H1 (cell line): ENCODE results near the gene OCSTAMP. TPM values are rescaled to one million over a fixed set of nuclear protein-coding genes. Genes with fewer than 3 reads are reported as not detected.

ENCODE experiments used
- CTCF ChIA-PET: fragments of 300-600 bp; sonication (Branson Sonifier 250); formaldehyde crosslinking; loops from one replicate; lab custom pipeline; 2021; ENCODE audit not compliant: partially characterized antibody; lab: Charles Lee
- POLR2A ChIA-PET: fragments of 300-600 bp; sonication (Branson Sonifier 250); formaldehyde crosslinking; loops from one replicate; lab custom pipeline; 2021; ENCODE audit warnings: inconsistent platforms; ENCODE audit not compliant: partially characterized antibody; lab: Charles Lee
- DNase-seq, 2 experiments: peaks; one replicate each; pipeline versions ENCODE4 v3.0.0 to v3.0.0-alpha.2; 2010 to 2022; ENCODE audit warnings: low spot score in 2 of 2, low read depth in 1 of 2, mixed read lengths in 1 of 2
- FAIRE-seq: peaks from 2 replicates; lab custom pipeline; 2011; peaks lifted over from hg19 to GRCh38; lab: Jason Lieb, UNC
- H2AFZ ChIP-seq: 2 replicates; pipeline ENCODE4 v1.8.1; 2012; ENCODE audit warnings: low read length, inconsistent platforms
- H2AK5ac ChIP-seq: 2 replicates; pipeline ENCODE4 v1.6.1; 2013; ENCODE audit warnings: low read depth, low read length
- H2BK120ac ChIP-seq: replicated peaks from 2 replicates; pipeline ENCODE3; 2013; ENCODE audit warnings: low read depth, low read length, inconsistent platforms
- H2BK12ac ChIP-seq: 2 replicates; pipeline ENCODE4 v1.6.1; 2013; ENCODE audit warnings: low read depth, low read length
- H2BK15ac ChIP-seq: 2 replicates; pipeline ENCODE4 v1.6.1; 2013; ENCODE audit warnings: low read length
- H2BK20ac ChIP-seq: 2 replicates; pipeline ENCODE4 v1.6.1; 2013; ENCODE audit warnings: low read length
- H2BK5ac ChIP-seq: 2 replicates; pipeline ENCODE4 v1.6.1; 2013; ENCODE audit warnings: low read depth, low read length
- H3K14ac ChIP-seq: 2 replicates; pipeline ENCODE4 v1.6.1; 2013; ENCODE audit warnings: inconsistent platforms; ENCODE audit not compliant: insufficient read length
- H3K18ac ChIP-seq: 2 replicates; pipeline ENCODE4 v1.6.1; 2013; ENCODE audit warnings: low read length; ENCODE audit errors: extremely low read depth
- H3K23ac ChIP-seq: 2 replicates; pipeline ENCODE4 v1.6.1; 2013; ENCODE audit warnings: inconsistent platforms; ENCODE audit not compliant: insufficient read length
- H3K23me2 ChIP-seq: 2 replicates; pipeline ENCODE4 v1.6.1; 2013; ENCODE audit warnings: low read depth, low read length
- H3K27ac ChIP-seq: 2 replicates; pipeline ENCODE4 v1.6.1; 2011; ENCODE audit warnings: low read depth, low read length, inconsistent platforms
- H3K27me3 ChIP-seq, 4 experiments: replicated peaks in 1 of 4; 1 replicate in 1 of 4; 2 replicates in 3 of 4; pipeline versions ENCODE4 v1.6.1 to v1.8.1; 2011 to 2013; ENCODE audit warnings: low read length in 3 of 4, mild to moderate bottlenecking in 3 of 4, inconsistent platforms in 2 of 4, mixed read lengths in 2 of 4, moderate library complexity in 1 of 4; ENCODE audit not compliant: control insufficient read depth in 3 of 4, insufficient read depth in 3 of 4; ENCODE audit errors: extremely low read depth in 1 of 4
- H3K36me3 ChIP-seq, 4 experiments: 2 replicates each; pipeline versions ENCODE4 v1.6.1 to v1.8.1; 2011 to 2013; ENCODE audit warnings: mild to moderate bottlenecking in 4 of 4, low read length in 3 of 4, moderate library complexity in 2 of 4, control low read depth in 1 of 4, inconsistent platforms in 1 of 4; ENCODE audit not compliant: insufficient read depth in 4 of 4, control insufficient read depth in 2 of 4
- H3K4ac ChIP-seq: replicated peaks from 2 replicates; pipeline ENCODE3; 2013; ENCODE audit warnings: low read length, low read depth, mixed read lengths, inconsistent platforms; ENCODE audit not compliant: insufficient read length
- H3K4me1 ChIP-seq, 4 experiments: replicated peaks in 1 of 4; 1 replicate in 1 of 4; 2 replicates in 3 of 4; pipeline versions ENCODE4 v1.6.1 to v1.8.1; 2011 to 2013; ENCODE audit warnings: low read length in 3 of 4, inconsistent platforms in 2 of 4, mixed read lengths in 1 of 4; ENCODE audit not compliant: insufficient read depth in 4 of 4, control insufficient read depth in 3 of 4
- H3K4me2 ChIP-seq, 2 experiments: 2 replicates each; pipeline versions ENCODE4 v1.6.1 to v1.8.1; 2011 to 2013; ENCODE audit warnings: low read depth in 2 of 2, low read length in 2 of 2, control low read depth in 1 of 2, inconsistent platforms in 1 of 2, mild to moderate bottlenecking in 1 of 2; ENCODE audit not compliant: insufficient read depth in 1 of 2
- H3K4me3 ChIP-seq, 4 experiments: fragments of 200-600, 300-600 bp in 1 of 4; sonication (generic), shearing (Covaris generic), sonication (Bioruptor Twin) in 1 of 4; 2 replicates each; pipeline versions ENCODE4 v1.5.1 to v1.8.1; 2011 to 2016; ENCODE audit warnings: low read length in 4 of 4, low read depth in 3 of 4, control low read depth in 2 of 4, inconsistent platforms in 2 of 4, mild to moderate bottlenecking in 2 of 4, mixed read lengths in 1 of 4, moderate library complexity in 1 of 4; ENCODE audit not compliant: insufficient read depth in 2 of 4; ENCODE audit errors: extremely low read depth in 1 of 4
- H3K56ac ChIP-seq: replicated peaks from 2 replicates; pipeline ENCODE3; 2013; ENCODE audit warnings: low read depth, mild to moderate bottlenecking, mixed read lengths, low read length, inconsistent platforms; ENCODE audit not compliant: insufficient read length
- H3K79me1 ChIP-seq: 2 replicates; pipeline ENCODE4 v1.6.1; 2013; ENCODE audit warnings: low read depth, low read length, control low read depth
- H3K79me2 ChIP-seq, 2 experiments: 2 replicates each; pipeline versions ENCODE4 v1.6.1 to v1.8.1; 2012 to 2013; ENCODE audit warnings: low read length in 2 of 2, mild to moderate bottlenecking in 2 of 2, inconsistent platforms in 1 of 2; ENCODE audit not compliant: insufficient read depth in 2 of 2, control insufficient read depth in 1 of 2
- H3K9ac ChIP-seq, 4 experiments: replicated peaks in 1 of 4; 1 replicate in 1 of 4; 2 replicates in 3 of 4; pipeline versions ENCODE4 v1.6.1 to v1.8.1; 2011 to 2013; ENCODE audit warnings: low read depth in 3 of 4, low read length in 3 of 4, control low read depth in 2 of 4, mild to moderate bottlenecking in 2 of 4, moderate library complexity in 2 of 4, inconsistent platforms in 1 of 4; ENCODE audit errors: extremely low read depth in 1 of 4
- H3K9me3 ChIP-seq, 2 experiments: 2 replicates each; pipeline versions ENCODE4 v1.6.1 to v1.8.1; 2012 to 2013; ENCODE audit warnings: mild to moderate bottlenecking in 2 of 2, moderate library complexity in 2 of 2, control low read depth in 1 of 2, inconsistent platforms in 1 of 2, low read depth in 1 of 2, low read length in 1 of 2, mixed read lengths in 1 of 2; ENCODE audit not compliant: insufficient read depth in 2 of 2
- H4K20me1 ChIP-seq, 2 experiments: replicated peaks in 1 of 2; 2 replicates each; pipeline versions ENCODE3 to v1.8.1; 2011 to 2013; ENCODE audit warnings: inconsistent platforms in 2 of 2, low read length in 2 of 2, mild to moderate bottlenecking in 1 of 2; ENCODE audit not compliant: insufficient read depth in 2 of 2, control insufficient read depth in 1 of 2
- H4K5ac ChIP-seq: 2 replicates; pipeline ENCODE4 v1.6.1; 2013; ENCODE audit warnings: low read length, low read depth, mixed read lengths, inconsistent platforms; ENCODE audit not compliant: insufficient read length
- H4K8ac ChIP-seq: 2 replicates; pipeline ENCODE4 v1.8.0; 2013; ENCODE audit warnings: mild to moderate bottlenecking, moderate library complexity, low read length, inconsistent platforms; ENCODE audit not compliant: insufficient read depth; ENCODE audit errors: extremely low read depth
- H4K91ac ChIP-seq: replicated peaks from 2 replicates; pipeline ENCODE3; 2013; ENCODE audit warnings: low read length, mixed read lengths, inconsistent platforms; ENCODE audit not compliant: insufficient read length
- CBX5 ChIP-seq: fragments of 300-800, 300-1000 bp; sonication (generic); IDR thresholded peaks from 2 replicates; pipeline ENCODE4 v1.7.1; 2016; ENCODE audit warnings: antibody characterized with exemption, low read length, low read depth
- HDAC6 ChIP-seq: IDR thresholded peaks from one replicate; pipeline ENCODE4 v1.7.1; 2012; ENCODE audit warnings: low read depth, mild to moderate bottlenecking, inconsistent platforms, low read length, moderate library complexity
- KDM1A ChIP-seq: fragments of 200-600, 300-600 bp; sonication (generic); IDR thresholded peaks from 2 replicates; pipeline ENCODE4 v1.7.1; 2016; ENCODE audit warnings: mild to moderate bottlenecking, low read length, borderline replicate concordance
- MAFK ChIP-seq: IDR thresholded peaks from 2 replicates; pipeline ENCODE4 v1.6.1; 2012; ENCODE audit warnings: low read depth, mild to moderate bottlenecking, improper control_type of control experiment, low read length
- MAX ChIP-seq: IDR thresholded peaks from 2 replicates; pipeline ENCODE4 v1.6.1; 2012; ENCODE audit warnings: inconsistent platforms
- PHF8 ChIP-seq: fragments of 200-600 bp; sonication (generic); conservative IDR thresholded peaks from 2 replicates; pipeline ENCODE4 v1.7.1; 2012; ENCODE audit warnings: low read depth, mild to moderate bottlenecking, inconsistent platforms, low read length, moderate library complexity
- RXRA ChIP-seq: IDR thresholded peaks from 2 replicates; pipeline ENCODE4 v1.6.1; 2011; ENCODE audit warnings: low read depth, mild to moderate bottlenecking, low read length, moderate library complexity; ENCODE audit not compliant: insufficient read depth
- WGBS, 2 experiments: shearing (Covaris generic) in 1 of 2; methylation state at CpG; one replicate each; pipeline versions ENCODE4 v1.1.6 to v1.1.7; 2013 to 2015; ENCODE audit warnings: low lambda C conversion rate in 2 of 2, mixed read lengths in 2 of 2, inconsistent platforms in 1 of 2, low coverage in 1 of 2, missing lambda C conversion rate in 1 of 2; ENCODE audit not compliant: insufficient replicate concordance in 2 of 2, insufficient coverage in 1 of 2, insufficient read length in 1 of 2; ENCODE audit errors: extremely low coverage in 1 of 2, missing lambda C conversion rate in 1 of 2; 5-methylcytosine and 5-hydroxymethylcytosine counted together
- polyA plus RNA-seq, 7 experiments: library from polyadenylated mRNA; depleted of rRNA in 3 of 7; stranded (reverse) in 5 of 7; unstranded in 2 of 7; fragments of >200 nt in 5 of 7; fragments of 200-250 nt in 2 of 7; gene quantifications; 1 replicate in 5 of 7; 2 replicates in 1 of 7; 4 replicates in 1 of 7; pipeline versions ENCODE4 v1.2.1 to v1.2.3, GENCODE V29; 2011 to 2013; ENCODE audit warnings: missing spikeins in 2 of 7, mixed read lengths in 2 of 7
- total RNA-seq: library from RNA; stranded (reverse); fragmentation: NEBNext Ultra II Directional; extraction: Animal tissue kit (Norgen Biotek cat#: 25700); gene quantifications from 2 replicates; pipeline ENCODE4 v1.2.1, GENCODE V29; 2021

OCSTAMP gene
- total and polyA plus RNA-seq, 2 of the 8 experiments (the other 6 are each of a cell fraction or from before 2014, with no cell fraction given), result 0.09 to 0.13 TPM

- H4K91ac ChIP-seq, result peak overlapping the region; percentile 6
- H3K27me3 ChIP-seq, result no peaks in the 10 kb centered on the region; a peak in 2 of 7 replicates
- H3K4ac ChIP-seq, result no peak overlapping the region
- no peaks in the 10 kb centered on the region for H3K36me3 ChIP-seq
- H3K9ac ChIP-seq, result no peak overlapping the region
- H2BK15ac ChIP-seq, result no peak overlapping the region
- no peak overlapping the region for H3K4me3 ChIP-seq
- H2AK5ac ChIP-seq, result no peak overlapping the region
- no peaks in the 10 kb centered on the region for H3K79me2 ChIP-seq
- no peaks in the 10 kb centered on the region for H4K20me1 ChIP-seq
- no peaks in the 10 kb centered on the region for H3K23me2 ChIP-seq
- H3K56ac ChIP-seq, result no peak overlapping the region
- no peak overlapping the region for H2BK12ac ChIP-seq
- H3K79me1 ChIP-seq, result no peaks in the 10 kb centered on the region
- H3K27ac ChIP-seq, result no peak overlapping the region
- no peak overlapping the region for H3K18ac ChIP-seq
- H2BK5ac ChIP-seq, result no peak overlapping the region
- no peak overlapping the region for H2BK20ac ChIP-seq
- WGBS, 2 experiments, result 95% methylated on average over 9 of the region's 9 CpGs; no CpG with 5 or more reads in 1 of the 2 experiments
- no peak overlapping the region for H4K8ac ChIP-seq
- peaks cover 0 to 6% (median 1%) of the 10 kb centered on the region in 4 experiments; a peak in 4 of 7 replicates for H3K4me1 ChIP-seq
- H2AFZ ChIP-seq, result no peak overlapping the region
- H3K9me3 ChIP-seq, result no peaks in the 10 kb centered on the region
- no peak overlapping the region for H3K4me2 ChIP-seq
- ChIA-PET POLR2A (interaction anchor here (1.2 to 1.3 kb wide), 2 partner anchors 9 to 104 kb away, joined by 3 read pairs; no protein-coding TSS in a partner anchor), CTCF (interaction anchor here (1.2 to 3.0 kb wide), 6 partner anchors 8 to 135 kb away, joined by 3 to 22 read pairs (median 4); no protein-coding TSS in a partner anchor)
- H3K14ac ChIP-seq, result no peak overlapping the region
- H2BK120ac ChIP-seq, result no peak overlapping the region
- no peak overlapping the region for H3K23ac ChIP-seq
- FAIRE-seq (no peak), DNase-seq (no peak)
- TF ChIP-seq MAFK (no peak), CBX5 (no peak), KDM1A (no peak), PHF8 (no peak), HDAC6 (no peak), RXRA (no peak), MAX (no peak)
- no peak overlapping the region for H4K5ac ChIP-seq
Measured at GRCh38 chr20:46545827-46546138, 4.7 kb downstream of the OCSTAMP start.
